ENCODE data around the gene ADGRV1.

ADGRV1 gene

DNA sequence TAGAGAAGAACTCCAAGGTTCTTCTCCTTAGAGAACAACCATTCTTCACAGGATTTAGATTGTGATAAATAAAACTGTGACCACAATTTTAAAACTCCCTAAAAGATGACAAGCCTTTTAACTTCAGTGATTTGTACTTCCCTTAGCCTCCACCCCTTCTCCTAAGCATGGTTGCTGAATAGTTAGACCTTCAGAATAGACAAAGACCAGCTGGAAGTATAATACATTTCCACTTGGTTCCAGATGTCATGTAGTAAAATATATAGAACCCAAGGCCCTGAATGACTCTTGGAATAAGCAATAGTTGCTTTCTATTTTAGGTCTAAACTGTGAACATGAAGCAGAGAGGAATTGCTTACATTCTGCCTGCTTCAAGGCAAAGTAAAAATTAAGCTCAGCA, 615.8 kb downstream of the ADGRV1 start:
- no peak for DNase-seq (ENCODE audit: low read depth)

DNA sequence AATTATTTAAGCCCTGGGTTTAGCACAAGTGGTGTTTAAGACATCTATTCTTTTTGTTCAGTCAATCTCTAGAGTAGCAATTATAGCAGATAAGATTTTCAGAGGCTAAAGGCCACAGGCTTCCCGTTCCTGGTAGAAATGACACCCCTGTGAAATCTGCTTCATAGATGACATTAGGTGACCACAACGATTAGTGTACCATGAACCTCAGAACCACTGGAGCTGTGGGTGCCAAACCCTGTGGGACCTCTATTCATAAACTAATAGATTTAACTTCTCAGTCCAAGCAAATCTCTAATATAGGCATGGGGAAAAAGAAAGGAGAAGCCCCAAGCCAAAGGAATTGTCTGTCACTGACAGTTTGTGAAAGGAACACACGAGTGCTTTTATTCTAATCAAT, 617.1 kb downstream of the ADGRV1 start:
- DNase-seq (ENCODE audit: low read depth) = no peak

DNA sequence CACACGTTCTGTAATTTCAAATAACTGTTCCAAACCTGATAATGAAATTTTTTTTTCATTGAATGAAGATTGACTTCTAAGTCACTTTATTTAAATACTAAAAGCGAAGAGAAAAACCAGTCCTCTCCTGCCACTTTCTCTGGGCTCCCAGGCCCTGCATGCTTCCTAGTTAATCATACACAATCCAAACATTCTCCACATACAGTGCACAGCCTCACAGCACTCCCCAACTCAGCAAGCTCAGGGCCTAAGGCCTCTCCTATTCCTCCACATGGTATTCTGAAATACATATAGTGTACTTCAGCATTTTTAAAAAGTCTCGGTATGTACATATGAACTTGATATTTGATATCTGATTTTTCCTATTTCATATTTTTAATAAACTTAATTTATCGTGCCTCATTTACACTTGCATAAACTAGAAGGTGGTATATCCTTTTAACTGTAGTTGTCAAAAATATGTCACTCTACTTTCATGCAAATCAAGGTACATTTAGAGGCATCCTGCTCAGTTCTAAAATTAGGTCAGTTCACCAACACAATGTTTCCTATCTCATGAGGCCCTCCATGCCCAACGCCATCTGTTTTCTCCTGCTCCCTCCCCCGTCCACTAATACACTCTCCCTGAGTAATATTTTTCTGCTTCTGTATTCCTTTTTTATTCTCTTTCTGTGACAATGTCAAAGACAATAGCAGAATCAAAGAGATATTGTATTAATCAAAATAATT, 617.9 kb downstream of the ADGRV1 start:
- DNase-seq (ENCODE audit: low read depth) = no peak

DNA sequence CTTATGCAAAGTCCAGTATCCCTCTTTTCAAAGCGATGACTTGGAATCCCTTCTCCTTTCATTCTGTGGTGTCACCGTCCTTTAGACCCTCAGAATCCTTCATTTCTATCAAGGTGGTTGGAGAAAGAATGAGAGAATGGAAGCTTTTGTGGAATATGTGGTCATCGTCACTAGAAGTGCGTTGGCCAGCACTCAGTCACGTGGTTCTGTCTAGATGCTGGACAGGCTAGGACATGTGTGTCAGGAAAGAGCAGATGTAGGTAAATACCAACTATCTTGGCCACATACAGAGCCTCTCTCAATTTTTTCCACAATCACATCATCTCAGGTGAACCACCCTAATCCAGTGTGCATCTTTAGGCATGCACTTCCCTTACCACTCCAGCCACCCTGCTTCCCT, 618.5 kb downstream of the ADGRV1 start:
- DNase-seq (ENCODE audit: low read depth) = no peak

DNA sequence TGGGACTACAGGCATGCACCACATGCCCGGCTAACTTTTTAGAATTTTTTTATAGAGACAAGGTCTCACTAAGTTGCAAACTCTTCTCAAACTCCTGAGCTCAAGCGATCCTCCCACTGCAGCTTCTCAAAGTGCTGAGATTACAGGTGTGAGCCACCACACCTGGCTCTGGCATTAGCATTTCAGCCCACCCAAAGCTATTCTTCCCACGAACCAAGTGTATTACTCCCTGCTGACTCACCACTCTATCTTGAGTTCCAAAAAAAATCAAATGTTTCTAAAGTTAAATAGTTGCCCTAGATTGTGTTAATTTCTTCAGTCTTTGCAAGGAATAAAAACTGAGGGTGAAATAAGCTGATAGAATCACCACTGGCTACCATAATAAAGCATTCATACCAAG, 619.0 kb downstream of the ADGRV1 start:
- no peak for DNase-seq (ENCODE audit: low read depth)

DNA sequence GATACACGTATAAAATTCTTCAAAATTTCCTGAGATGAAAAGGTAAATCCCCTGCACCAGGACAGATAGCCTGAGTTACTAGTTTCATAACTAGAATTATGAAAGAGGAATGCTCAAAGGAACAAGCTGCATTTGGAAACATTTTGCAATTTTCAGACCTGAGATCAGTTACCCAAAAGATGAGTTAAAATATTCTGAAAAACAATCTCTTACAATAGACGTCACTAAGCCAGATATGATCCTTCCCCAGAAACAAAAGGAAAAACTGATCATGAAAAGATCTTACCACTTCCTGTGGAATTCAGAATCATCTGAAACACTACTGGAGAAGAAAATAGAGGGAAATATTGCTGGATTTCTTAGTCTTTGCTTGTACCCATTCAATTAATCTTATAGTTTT, 619.9 kb downstream of the ADGRV1 start:
- DNase-seq (ENCODE audit: low read depth) = peak; percentile 32

DNA sequence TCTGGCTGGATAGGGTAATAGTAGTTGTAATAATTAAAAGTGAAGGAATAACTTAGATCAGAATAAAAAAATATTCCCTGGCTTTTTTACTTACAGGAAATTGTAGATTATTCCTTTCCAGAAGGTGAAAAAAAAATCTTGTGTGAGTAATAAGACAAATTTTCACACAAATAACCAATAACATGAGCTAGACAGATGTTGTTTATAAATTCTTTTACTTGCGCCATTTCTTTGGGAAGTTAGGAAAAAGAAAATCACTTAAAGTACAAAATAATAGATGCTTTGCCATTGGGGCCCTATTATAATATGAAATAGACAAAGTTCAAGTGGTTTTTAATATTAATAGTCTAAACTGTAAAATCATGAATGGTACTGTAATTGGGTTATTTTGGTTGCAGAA, 620.4 kb downstream of the ADGRV1 start:
- DNase-seq (ENCODE audit: low read depth) = no peak

DNA sequence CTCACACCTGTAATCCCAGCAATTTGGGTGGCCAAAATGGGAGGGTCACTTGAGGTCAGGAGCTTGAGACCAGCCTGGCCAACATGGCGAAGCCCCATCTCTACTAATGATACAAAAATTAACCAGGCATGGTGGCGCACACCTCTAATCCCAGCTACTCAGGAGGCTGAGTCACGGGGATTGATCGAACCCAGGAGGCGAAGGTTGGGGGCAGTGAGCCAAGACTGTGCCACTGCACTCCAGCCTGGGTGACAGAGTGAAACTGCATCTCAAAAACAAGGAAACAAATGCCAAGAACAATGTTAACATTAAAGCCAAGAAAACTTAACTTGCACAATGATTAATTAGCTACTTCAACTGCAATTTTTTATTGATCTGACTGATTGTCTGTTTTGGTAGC, 621.9 kb downstream of the ADGRV1 start:
- no peak for DNase-seq (ENCODE audit: low read depth)

DNA sequence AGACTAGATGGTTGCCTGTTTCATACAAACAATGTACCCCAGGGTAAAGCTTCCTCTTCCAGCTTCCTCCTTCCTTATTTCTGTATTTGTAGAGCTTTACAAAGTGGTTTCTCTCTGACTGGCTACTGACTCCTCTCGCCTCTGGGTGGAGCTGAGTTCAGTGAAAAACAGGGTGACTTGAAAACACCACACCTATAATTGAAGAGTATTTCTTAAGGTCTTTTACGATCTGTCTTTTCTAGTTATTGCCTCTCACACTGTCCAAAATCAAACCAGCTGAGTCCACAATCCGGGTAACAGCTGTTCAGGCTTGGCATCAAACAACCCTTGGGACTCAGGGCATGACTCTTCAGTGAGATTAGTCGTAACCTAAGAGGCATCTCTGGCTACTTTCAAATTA, 624.2 kb downstream of the ADGRV1 start:
- DNase-seq (ENCODE audit: low read depth) = peak; percentile 88

DNA sequence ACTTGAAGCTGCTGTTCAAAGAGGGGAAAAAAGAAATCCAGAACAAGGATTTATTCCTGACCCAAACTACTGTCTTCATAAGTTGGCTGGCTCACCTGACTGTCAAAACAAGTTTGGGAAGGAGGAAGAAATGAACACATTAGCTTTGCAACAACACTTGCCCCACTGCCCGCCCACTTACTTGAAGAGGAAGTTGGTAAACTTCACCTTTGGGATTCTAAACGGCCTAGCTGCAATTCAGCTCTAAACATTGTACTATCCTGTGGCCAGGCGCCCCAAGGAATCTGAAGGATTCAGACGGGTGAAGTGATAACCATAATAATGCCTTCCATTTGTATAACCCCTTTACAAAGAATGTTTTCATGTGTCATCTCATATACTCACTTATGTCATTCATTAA, 625.1 kb downstream of the ADGRV1 start:
- DNase-seq (ENCODE audit: low read depth) = no peak

DNA sequence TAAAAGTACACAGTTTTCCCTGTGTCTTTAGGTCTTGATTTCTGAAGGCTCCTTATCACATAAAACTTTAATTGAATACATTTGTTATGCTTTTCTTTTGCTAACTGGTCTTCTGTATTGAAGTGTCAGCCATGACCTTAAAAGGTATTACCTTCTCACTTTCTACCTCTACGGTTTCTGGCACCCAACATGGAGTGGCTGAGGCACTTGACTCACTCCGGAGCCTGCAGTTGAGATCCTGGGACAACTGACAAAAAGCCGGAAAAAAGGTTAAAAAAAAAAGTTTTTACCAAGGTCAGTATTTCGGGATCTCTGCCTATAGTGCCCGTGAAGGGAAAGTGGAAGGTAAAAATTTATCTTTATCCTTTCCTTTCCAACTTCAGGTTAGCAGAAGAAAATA, 627.5 kb downstream of the ADGRV1 start:
- DNase-seq (ENCODE audit: low read depth) = no peak

DNA sequence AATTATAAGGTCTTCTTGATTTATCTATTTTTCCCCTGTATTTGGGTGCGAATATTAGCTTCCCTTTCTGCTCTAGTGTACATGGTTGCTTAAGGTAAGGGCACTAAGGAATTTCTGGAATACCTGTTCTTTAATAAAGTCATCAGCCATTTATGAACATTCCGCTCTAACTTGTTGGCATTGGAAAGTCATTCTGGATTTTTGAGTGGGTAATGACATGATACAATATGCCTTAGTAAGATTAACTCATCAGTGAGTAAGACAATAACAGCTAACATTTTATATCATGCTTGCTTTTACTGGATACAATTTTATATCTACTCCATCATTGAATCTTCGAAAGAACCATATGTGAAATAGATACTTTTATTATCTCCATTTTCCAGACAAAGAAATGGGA, 628.4 kb downstream of the ADGRV1 start:
- no peak for DNase-seq (ENCODE audit: low read depth)

DNA sequence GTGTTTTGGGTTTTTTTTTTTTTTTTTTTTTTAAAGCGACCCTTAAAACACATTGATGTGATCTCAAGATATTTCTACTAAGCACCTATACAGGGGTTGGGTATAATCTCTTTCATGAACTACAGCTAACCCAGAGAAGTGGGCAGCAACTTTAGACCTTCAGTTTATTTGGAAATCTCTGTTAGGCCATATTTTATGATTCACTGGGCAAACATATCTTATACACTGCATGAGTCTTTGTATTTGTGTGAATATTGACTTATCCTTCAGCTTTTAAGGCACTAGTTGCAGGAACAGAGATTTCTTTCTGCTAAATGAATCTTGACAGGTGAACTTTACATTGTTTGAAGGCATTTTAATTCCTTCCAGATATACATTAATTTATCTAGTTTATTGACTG, 630.2 kb downstream of the ADGRV1 start:
- no peak for DNase-seq (ENCODE audit: low read depth)

DNA sequence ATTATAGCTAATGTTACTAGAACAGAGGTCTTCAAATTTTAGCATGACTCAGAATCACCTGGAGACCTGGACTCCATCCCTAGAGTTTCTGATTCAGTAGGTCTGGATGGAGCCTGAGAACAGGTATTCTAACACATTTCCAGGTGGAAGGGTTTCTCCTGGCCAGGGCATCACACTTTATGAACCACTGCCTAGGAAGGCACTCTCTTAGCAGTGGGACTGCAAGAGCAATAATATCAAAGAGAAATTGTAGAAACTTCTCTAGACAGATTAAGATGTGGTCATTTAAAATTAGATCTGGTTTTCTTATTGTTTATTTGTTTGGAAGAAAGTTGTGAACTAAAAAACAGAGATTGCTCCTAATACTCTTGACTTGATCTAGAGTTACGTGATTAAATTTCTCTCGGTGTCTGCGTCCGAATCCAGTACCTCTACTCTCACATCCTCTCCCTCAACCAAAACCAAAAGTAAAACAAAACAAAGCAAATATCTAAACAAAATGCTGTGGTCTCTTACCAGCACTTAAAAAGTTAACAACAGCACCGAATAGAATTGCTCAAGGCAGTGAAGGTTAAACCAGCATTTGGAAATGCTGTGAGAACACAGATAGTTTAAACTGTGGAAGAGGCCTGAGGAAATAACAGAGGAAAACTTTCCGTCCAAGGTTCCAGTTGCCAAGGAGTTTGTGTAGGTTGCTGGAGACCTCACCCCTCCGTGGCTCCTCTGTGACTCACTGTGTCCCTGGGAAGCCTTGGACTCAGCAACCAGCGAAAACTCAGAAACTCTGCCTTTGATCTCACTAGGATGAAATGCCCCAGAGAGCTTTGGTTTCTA, 631.1 kb downstream of the ADGRV1 start:
- DNase-seq (ENCODE audit: low read depth) = peak; percentile 95

DNA sequence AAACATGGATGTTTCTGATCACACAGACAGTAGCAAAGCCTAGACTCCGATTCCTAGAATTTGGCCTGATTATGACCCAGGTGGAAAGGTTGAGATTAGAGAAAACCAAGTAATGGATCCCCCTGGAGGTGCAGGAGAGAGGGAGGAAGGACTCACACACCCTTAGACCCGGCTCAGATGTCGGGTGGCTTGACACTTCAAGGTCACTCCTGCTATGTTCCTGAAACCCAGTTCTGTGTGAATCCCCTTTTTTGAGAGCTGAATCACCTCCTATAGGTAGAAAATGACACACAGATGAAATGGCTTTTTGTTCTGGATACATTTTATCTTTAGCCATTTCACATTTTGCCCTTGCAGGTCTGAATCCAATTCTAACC, 631.7 kb downstream of the ADGRV1 start:
- DNase-seq (ENCODE audit: low read depth) = no peak

DNA sequence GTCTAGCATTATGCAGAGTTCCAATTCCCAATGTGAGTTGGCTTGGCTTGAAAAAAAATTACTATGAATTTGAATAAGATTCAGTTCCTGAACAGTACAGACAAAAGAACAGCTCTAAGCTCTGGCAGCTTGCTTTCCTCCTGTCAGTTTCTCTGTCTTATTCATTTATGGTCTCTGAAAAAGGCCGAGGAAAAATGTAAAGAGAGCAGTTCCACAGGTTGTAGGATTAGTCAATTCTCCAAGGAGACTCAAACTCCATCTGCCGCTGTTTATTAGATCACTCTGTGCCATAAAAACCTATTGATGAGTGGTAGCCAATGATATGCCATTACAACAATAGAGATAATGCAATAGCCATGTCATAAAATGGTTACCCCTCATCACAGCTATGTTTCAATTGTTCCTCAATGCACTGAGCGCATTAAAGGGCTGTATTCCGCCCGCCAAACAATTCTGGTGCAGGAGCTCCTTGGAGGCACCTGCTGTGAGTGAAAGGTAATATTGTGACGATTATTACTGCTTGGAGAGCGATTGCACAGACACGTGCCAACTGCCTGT, 636.3 kb downstream of the ADGRV1 start:
- no peak for DNase-seq (ENCODE audit: low read depth)

DNA sequence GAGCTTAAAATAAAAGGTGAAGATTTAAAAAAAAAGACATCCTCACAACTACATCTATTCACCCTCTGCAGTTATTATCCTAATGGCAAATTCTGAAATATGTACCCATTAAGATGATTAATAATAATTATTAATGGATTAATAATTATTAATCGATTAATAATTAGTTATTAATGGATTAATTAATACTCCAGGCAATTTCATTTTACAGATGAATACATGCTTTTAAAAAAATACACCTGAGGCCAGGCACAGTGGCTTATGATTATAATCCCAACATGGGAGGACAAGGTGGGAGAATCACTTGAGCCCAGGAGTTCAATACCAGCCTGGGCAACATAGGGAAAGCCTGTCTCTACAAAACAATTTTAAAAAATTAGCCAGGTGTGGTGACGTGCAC, 642.1 kb downstream of the ADGRV1 start:
- no peak for DNase-seq (ENCODE audit: low read depth)

DNA sequence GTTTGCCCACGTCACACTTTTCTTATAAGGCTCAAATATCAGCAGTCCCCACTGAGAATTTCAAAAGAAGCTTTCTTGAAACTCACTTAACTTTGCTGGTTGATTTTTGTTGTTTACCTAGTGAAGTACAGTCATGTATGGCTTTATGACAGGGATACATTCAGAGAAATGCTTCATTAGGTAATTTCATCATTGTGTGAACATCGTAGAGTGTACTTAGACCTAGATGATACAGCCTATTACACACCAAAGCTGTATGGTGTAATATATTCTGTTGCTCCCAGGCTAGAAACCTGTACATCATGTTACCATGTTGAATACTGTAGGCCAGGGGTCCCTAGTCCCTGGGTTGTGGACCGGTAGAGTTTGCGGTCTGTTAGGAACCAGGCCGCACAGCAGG, 647.5 kb downstream of the ADGRV1 start:
- no peak for DNase-seq (ENCODE audit: low read depth)

DNA sequence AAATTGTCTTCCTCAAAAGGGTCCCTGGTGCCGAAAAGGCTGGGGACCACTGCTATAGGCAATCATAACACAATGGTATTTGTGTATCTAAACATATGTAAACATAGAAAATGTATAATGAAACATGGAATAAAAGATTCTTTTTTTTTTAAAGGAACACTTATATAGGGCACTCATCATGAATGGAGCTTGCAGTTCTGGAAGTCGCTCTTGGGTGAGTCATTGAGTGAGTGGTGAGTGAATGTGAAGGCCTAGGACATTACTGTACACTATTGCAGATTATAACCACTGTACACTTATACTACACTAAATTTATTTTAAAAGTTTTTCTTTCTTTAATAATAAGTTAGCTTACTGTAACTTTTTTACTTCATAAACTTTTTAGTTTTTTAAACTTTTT, 648.1 kb downstream of the ADGRV1 start:
- peak; percentile 68 for DNase-seq (ENCODE audit: low read depth)

DNA sequence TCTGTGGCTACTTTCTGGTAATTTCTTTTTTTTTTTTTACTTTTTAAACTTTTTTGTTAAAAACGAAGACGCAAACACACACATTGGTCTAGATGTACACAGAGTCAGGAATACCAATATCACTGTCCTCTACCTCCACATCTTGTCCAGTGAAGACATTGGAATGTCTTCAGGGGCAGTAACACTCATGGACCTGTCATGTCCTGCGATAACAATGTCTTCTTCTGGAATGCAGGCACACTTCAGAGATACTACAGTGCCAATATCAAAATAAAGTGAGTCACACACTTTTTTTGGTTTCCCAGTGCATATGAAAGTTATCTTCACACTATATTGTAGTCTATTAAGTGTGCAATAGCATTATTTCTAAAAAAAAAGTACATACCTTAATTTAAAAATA, 648.7 kb downstream of the ADGRV1 start:
- DNase-seq (ENCODE audit: low read depth) = no peak

DNA sequence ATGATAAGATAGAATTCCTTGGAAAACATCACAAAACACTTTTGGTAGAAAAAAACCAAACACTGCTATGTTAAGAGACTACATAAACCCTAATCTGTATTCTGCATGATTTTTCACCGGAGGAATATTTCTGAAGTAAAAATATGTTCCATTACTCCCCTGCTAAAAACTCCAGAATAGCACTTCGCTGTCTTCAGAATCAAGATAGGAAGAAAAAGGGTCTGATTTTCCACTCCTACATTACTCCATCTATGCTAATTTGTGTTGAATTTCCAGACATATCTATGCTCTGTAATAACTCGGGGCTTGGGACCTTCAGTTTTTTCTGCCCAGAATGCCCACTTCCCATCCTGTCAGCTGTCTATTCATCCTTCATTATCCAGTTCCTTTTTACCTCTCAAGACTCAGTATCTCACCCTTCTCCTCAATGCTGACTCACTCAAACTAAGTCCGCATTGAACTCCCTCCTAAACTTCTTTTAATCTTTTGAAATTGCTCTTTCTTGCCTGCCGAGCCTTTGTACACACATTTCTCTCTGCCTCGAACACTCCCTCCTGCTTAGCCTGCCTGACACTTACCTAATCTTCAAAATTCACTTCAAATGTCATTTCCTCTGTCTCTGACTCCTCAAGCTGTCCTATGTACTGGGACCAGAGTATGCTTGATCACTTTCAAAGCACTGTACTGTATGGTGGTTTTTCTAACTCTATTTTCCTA, 653.6 kb downstream of the ADGRV1 start:
- DNase-seq (ENCODE audit: low read depth) = no peak

DNA sequence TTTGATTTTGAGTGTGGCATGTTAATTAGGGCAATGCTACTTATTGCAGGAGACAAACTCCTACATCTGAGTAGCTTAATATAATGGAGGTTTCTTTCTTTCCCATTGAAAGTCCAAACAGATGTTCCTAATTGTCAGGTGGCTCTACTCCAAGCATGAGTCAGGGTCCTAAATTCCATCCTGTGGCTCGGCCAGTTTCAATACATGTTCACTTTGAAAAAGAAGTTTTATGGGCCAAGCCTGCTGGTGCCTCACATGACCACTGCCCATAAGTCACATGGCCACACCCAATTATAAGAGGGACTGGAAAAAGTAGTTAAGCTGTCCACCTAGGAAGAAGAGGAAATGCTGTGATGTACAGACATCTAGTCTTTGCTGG, 654.1 kb downstream of the ADGRV1 start:
- peak; percentile 93 for DNase-seq (ENCODE audit: low read depth)

All from stromal cell of bone marrow (primary cell).